ENCODE data around the gene MFAP5.

- no peak for TF ChIP-seq PATZ1 (CRISPR knock-in tag; IDR thresholded peaks at IDR 0.05; ENCODE audit: borderline replicate concordance)
- TF ChIP-seq TCF4 (CRISPR knock-in tag; IDR thresholded peaks at IDR 0.05; ENCODE audit: borderline replicate concordance), result no peak
- TF ChIP-seq PPARA (CRISPR knock-in tag; IDR thresholded peaks at IDR 0.05; ENCODE audit: borderline replicate concordance), result no peak
- no peak for TF ChIP-seq TOX (CRISPR knock-in tag; IDR thresholded peaks at IDR 0.05; ENCODE audit: borderline replicate concordance)
- no peak for TF ChIP-seq CREB5 (CRISPR knock-in tag; IDR thresholded peaks at IDR 0.05; ENCODE audit: low read depth)
- TF ChIP-seq ZFP3 (CRISPR knock-in tag; IDR thresholded peaks at IDR 0.05), result no peak
- TF ChIP-seq TSHZ2 (CRISPR knock-in tag; IDR thresholded peaks at IDR 0.05), result no peak
- TF ChIP-seq RARB (CRISPR knock-in tag; IDR thresholded peaks at IDR 0.05), result no peak
- no peak for TF ChIP-seq ISL1 (CRISPR knock-in tag; IDR thresholded peaks at IDR 0.05)
- no peak for TF ChIP-seq ARNTL (CRISPR knock-in tag; IDR thresholded peaks at IDR 0.05; ENCODE audit: borderline replicate concordance, low read depth)
- no peak for TF ChIP-seq SNAI2 (CRISPR knock-in tag; IDR thresholded peaks at IDR 0.05)
These were observed 875 bp downstream of the MFAP5 start for GRCh38 chr12:8661751-8662150.

All from SK-N-SH treated with all-trans-retinoic acid at 6 μM for 48 hours (cell line).